Mononuclear cell (primary cell): ENCODE results near the gene GCLM. TPM values are rescaled to one million over a fixed set of nuclear protein-coding genes. Genes with fewer than 3 reads are reported as not detected.
"Not testable (repeated sequence)": the region's sequence is repeated elsewhere in the genome, so short reads cannot be mapped to it uniquely, and the experiment has no call there.

ENCODE experiments used
- H3K27me3 ChIP-seq: 2 replicates; pipeline ENCODE4 v1.6.0; 2011; ENCODE audit warnings: low read length, control low read depth; ENCODE audit not compliant: insufficient read depth
- H3K4me1 ChIP-seq: 2 replicates; pipeline ENCODE4 v1.5.1; 2011; ENCODE audit warnings: mild to moderate bottlenecking, low read length, control low read depth; ENCODE audit not compliant: insufficient read depth
- H3K4me3 ChIP-seq: 2 replicates; pipeline ENCODE4 v1.5.1; 2011; ENCODE audit warnings: mild to moderate bottlenecking, low read length, moderate library complexity
- H3K9me3 ChIP-seq: 2 replicates; pipeline ENCODE4 v1.5.1; 2011; ENCODE audit warnings: low read depth, mild to moderate bottlenecking, control low read depth, low read length
- total RNA-seq: library from RNA; depleted of rRNA; stranded (reverse); fragments of >200 nt; gene quantifications from one replicate; pipeline ENCODE4 v1.2.3, GENCODE V29; 2012

Gene GCLM
- total RNA-seq, 1 donor: 4.8 TPM

GRCh38 chr1:93869653-93870052 is 39.6 kb downstream of the GCLM start:
- Histone ChIP-seq H3K4me3 (no peak overlapping the region), H3K9me3 (no peaks in the 10 kb centered on the region), H3K4me1 (no peaks in the 10 kb centered on the region), H3K27me3 (no peaks in the 10 kb centered on the region)

DNA sequence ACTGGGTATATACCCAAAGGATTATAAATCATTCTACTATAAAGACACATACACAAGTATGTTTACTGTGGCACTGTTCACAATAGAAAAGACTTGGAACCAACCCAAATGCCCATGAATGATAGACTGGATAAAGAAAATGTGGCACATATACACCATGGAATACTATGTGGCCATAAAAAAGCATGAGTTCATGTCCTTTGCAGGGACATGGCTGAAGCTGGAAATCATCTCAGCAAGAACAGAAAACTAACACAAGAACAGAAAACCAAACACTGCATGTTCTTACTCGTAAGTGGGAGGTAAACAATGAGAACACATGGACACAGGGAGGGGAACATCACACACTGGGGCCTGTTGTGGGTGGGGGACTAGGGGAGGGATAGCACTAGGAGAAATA is 40.7 kb downstream of the GCLM start:
- not testable (repeated sequence) for H3K4me3 ChIP-seq, H3K27me3 ChIP-seq, H3K4me1 ChIP-seq, H3K9me3 ChIP-seq

- Histone ChIP-seq H3K9me3 (no peaks in the 10 kb centered on the region), H3K4me3 (no peak overlapping the region), H3K27me3 (no peaks in the 10 kb centered on the region), H3K4me1 (no peaks in the 10 kb centered on the region)
These were observed 44.0 kb downstream of the GCLM start for GRCh38 chr1:93865253-93865652.

DNA sequence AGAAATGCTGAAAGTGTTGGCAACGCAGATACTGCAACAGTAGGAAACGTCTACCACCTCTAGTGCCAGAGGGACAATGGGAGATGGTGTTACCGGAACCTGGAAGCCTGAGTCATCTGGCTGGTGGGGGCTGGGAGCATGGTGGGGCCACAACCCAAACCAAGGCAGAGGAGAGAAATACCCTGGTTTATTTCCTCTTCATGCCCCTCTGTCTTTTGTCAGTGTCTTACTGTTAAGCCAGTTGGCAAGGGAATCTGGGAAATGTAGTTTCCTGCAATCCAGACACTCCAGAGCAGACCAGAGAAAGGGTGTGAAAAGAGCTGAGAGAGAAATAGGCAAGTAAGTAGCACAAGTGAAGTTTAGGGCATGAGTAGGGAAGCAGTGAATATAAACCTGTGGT is 45.1 kb downstream of the GCLM start:
- Histone ChIP-seq H3K9me3 (no peaks in the 10 kb centered on the region), H3K27me3 (no peaks in the 10 kb centered on the region), H3K4me1 (no peaks in the 10 kb centered on the region), H3K4me3 (no peak overlapping the region)

DNA sequence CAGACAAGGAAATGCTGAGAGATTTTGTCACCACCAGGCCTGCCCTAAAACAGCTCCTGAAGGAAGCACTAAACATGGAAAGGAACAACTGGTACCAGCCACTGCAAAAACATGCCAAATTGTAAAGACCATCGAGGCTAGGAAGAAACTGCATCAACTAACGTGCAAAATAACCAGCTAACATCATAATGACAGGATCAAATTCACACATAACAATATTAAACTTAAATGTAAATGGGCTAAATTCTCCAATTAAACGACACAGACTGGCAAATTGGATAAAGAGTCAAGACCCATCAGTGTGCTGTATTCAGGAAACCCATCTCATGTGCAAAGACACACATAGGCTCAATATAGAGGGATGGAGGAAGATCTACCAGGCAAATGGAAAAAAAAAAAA is 51.6 kb downstream of the GCLM start:
- H3K27me3 ChIP-seq: not testable (repeated sequence)

GRCh38 chr1:93855983-93856382 is 53.2 kb downstream of the GCLM start:
- not testable (repeated sequence) for H3K4me3 ChIP-seq, H3K9me3 ChIP-seq, H3K4me1 ChIP-seq, H3K27me3 ChIP-seq

More for the DNA sequence above, 51.6 kb downstream of the GCLM start:
- not testable (repeated sequence) for H3K4me1 ChIP-seq, H3K4me3 ChIP-seq, H3K9me3 ChIP-seq

GRCh38 chr1:93853940-93854339 is 55.3 kb downstream of the GCLM start:
- Histone ChIP-seq H3K27me3 (no peaks in the 10 kb centered on the region), H3K4me3 (no peak overlapping the region), H3K4me1 (no peaks in the 10 kb centered on the region), H3K9me3 (no peaks in the 10 kb centered on the region)

DNA sequence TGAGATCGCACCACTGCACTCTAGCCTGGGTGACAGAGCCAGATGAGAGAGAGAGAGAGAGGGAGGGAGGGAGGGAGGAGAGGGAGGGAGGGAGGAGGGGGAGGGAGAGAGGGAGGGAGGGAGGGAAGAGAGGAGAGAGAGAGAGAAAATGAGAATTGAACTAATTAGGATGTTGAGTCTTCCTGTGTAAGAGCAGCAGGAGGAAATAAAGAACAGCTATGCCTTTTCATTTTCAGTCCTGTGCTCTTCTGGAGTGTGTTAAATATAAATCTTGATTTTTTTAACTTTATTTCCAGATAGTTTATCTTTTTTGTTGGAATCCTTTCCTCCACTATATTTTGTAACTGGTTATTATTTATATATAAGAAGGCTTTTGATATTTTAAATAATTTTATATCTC is 57.4 kb downstream of the GCLM start:
- H3K4me1 ChIP-seq: peaks cover 5% of the 10 kb centered on the region

DNA sequence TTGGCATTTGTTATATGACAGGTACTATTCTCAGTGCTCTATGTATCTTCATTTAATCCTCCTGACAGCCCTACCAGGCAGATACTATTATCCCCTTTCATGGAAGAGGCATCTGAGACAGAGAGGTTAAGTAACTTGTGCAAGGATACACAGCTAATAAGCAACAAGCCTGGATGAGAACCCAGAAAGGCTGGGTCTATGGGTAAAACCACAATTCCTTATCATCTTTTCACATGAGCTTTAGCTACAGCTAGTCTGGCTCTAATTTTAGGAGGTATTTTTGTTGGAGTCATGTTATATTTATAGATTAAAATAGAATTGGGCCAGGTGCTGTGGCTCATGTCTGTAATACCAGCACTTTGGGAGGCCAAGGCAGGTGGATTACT is 57.9 kb downstream of the GCLM start:
- Histone ChIP-seq H3K27me3 (no peaks in the 10 kb centered on the region), H3K4me1 (peaks cover 5% of the 10 kb centered on the region), H3K4me3 (no peak overlapping the region), H3K9me3 (no peaks in the 10 kb centered on the region)

More for the DNA sequence above, 57.4 kb downstream of the GCLM start:
- no peak overlapping the region for H3K4me3 ChIP-seq
- no peaks in the 10 kb centered on the region for H3K9me3 ChIP-seq
- no peaks in the 10 kb centered on the region for H3K27me3 ChIP-seq

GRCh38 chr1:93850687-93851326 is 58.4 kb downstream of the GCLM start:
- not testable (repeated sequence) for H3K27me3 ChIP-seq, H3K4me1 ChIP-seq, H3K9me3 ChIP-seq, H3K4me3 ChIP-seq

- H3K9me3 ChIP-seq: no peaks in the 10 kb centered on the region
- H3K4me3 ChIP-seq: peak overlapping the region; percentile 81
- peaks cover 27% of the 10 kb centered on the region for H3K4me1 ChIP-seq
These were observed 60.8 kb downstream of the GCLM start for GRCh38 chr1:93848350-93848883.

DNA sequence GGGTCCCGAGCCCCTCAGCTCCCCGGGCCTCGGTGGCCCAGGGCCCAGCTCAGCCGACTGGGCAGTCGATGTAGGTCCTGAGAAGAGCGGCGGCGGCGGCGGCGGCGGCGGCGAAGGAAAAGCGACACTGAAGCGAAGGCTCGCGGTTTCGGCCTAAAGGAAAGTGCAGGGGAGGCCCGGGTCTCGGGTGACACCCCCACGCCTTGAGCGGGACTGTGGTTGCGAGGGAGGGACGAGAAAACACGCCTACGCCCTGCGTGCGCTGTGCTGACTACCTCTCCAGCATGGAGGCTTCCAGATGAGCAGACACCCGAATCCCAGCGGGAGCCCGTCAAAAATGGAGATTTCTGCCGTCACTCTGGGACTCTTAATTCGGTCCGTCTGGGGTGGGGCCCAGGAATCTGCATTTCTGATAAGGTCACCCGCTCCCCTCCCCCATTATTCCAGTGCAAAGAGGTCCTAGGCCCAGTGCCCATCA is 61.4 kb downstream of the GCLM start:
- H3K27me3 ChIP-seq: no peaks in the 10 kb centered on the region
- no peaks in the 10 kb centered on the region for H3K9me3 ChIP-seq
- peak overlapping the region; percentile 81 for H3K4me3 ChIP-seq
- H3K4me1 ChIP-seq: peaks cover 27% of the 10 kb centered on the region

More at GRCh38 chr1:93848350-93848883, 60.8 kb downstream of the GCLM start:
- H3K27me3 ChIP-seq: no peaks in the 10 kb centered on the region

DNA sequence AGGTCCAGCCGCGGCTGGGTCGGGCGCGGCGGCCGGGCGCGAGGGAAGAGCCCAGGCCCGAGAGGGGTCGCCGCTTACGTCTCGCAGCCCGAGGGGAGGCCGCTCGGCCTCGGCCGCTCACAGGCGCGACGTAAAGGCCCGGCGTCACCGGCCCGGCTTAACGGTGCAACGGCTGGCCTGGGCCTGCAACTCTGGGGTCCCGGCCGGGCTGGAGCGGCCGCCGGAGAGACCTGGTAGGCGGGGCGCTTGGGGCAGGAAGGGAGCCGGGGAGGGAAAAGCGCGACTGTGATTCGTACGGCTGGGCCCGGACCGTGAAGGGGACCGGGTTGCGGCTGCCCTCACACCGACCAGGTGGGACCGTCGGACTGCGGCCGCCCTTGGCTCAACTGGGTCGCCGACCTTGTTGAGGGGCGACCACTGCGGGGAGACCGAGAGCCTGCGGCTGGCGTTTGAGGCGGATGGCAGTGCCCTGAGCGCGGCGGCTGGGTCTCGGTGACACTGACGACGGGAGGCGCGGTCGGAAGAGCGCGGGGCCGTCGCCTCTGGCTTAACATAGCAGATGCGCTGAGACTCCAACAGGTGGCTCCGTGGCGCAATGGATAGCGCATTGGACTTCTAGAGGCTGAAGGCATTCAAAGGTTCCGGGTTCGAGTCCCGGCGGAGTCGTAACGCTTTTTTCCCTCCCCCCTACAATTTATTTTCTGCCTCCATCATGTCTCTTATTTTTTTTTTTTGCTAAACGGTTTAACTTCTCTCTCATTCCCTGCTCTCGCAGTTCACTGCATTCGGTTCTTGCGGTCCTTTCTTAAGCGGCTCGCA is 62.0 kb downstream of the GCLM start:
- Histone ChIP-seq H3K9me3 (no peaks in the 10 kb centered on the region), H3K4me3 (peak overlapping the region; percentile 81), H3K27me3 (no peaks in the 10 kb centered on the region), H3K4me1 (peaks cover 27% of the 10 kb centered on the region)

GRCh38 chr1:93846206-93846991 is 62.8 kb downstream of the GCLM start:
- Histone ChIP-seq H3K4me3 (peak overlapping the region; percentile 81), H3K4me1 (peaks cover 27% of the 10 kb centered on the region), H3K9me3 (no peaks in the 10 kb centered on the region), H3K27me3 (no peaks in the 10 kb centered on the region)
